Right renal cortex interstitium (tissue), 3 donors: Measurements from ENCODE around the gene NMBR. TPM values are rescaled to one million over a fixed set of nuclear protein-coding genes. Genes with fewer than 3 reads are reported as not detected.
"Not testable (repeated sequence)": the region's sequence is repeated elsewhere in the genome, so short reads cannot be mapped to it uniquely, and the experiment has no call there.

ENCODE experiments used
- DNase-seq, 3 donors: peaks; one replicate each; pipeline ENCODE4 v3.0.0-alpha.2; 2013; ENCODE audit warnings: low read depth in 3 of 3, low spot score in 2 of 3
- polyA plus RNA-seq, 3 donors: library from polyadenylated mRNA; unstranded; fragments of 120-200 nt; gene quantifications; one replicate each; pipeline ENCODE4 v1.2.1, GENCODE V29; 2013; ENCODE audit not compliant: insufficient read length in 3 of 3

Gene NMBR
- polyA plus RNA-seq = under 1 TPM; 0.26 to 0.40 (median 0.29) TPM

GRCh38 chr6:142146828-142147662, at the start of gene NMBR, which contains the start of gene VTA1:
Gene NMBR, minus strand, starts transcription at chr6:142147122. Its CDS starts 58,464 bp downstream, at chr6:142088658.
Gene VTA1, plus strand, starts transcription at chr6:142147263. Its CDS starts 25 bp downstream, at chr6:142147288.
- DNase-seq = peak; percentile 97 to 99 (median 97)

- DNase-seq = no peak
These were observed 49.1 kb upstream of the NMBR start for GRCh38 chr6:142195862-142196541.

- DNase-seq = no peak
These were observed 46.7 kb upstream of the NMBR start for GRCh38 chr6:142193621-142194020.

- no peak for DNase-seq
These were observed 45.4 kb upstream of the NMBR start for GRCh38 chr6:142192343-142192742.

- no peak for DNase-seq
These were observed 42.1 kb upstream of the NMBR start for GRCh38 chr6:142189057-142189456.

GRCh38 chr6:142188341-142188740, 41.4 kb upstream of the NMBR start:
- DNase-seq = not testable (repeated sequence)

GRCh38 chr6:142187209-142187608, 40.3 kb upstream of the NMBR start:
- no peak for DNase-seq

GRCh38 chr6:142185641-142186040, 38.7 kb upstream of the NMBR start:
- no peak for DNase-seq

GRCh38 chr6:142184307-142184706, 37.4 kb upstream of the NMBR start:
- DNase-seq = no peak

GRCh38 chr6:142183351-142183750, 36.4 kb upstream of the NMBR start:
- DNase-seq = no peak

- DNase-seq = no peak
These were observed 35.1 kb upstream of the NMBR start for GRCh38 chr6:142182004-142182403.

GRCh38 chr6:142178129-142178528, 31.2 kb upstream of the NMBR start:
- DNase-seq = no peak

- no peak for DNase-seq
These were observed 27.8 kb upstream of the NMBR start for GRCh38 chr6:142174703-142175102.

GRCh38 chr6:142173980-142174379, 27.1 kb upstream of the NMBR start:
- no peak for DNase-seq

GRCh38 chr6:142172758-142173157, 25.8 kb upstream of the NMBR start:
- DNase-seq = no peak

GRCh38 chr6:142171351-142171750, 24.4 kb upstream of the NMBR start:
- DNase-seq = no peak

GRCh38 chr6:142167486-142167885, 20.6 kb upstream of the NMBR start:
- DNase-seq = no peak

GRCh38 chr6:142167071-142167470, 20.1 kb upstream of the NMBR start:
- no peak for DNase-seq

- DNase-seq = no peak
These were observed 18.3 kb upstream of the NMBR start for GRCh38 chr6:142165227-142165626.

GRCh38 chr6:142162780-142163179, 15.9 kb upstream of the NMBR start:
- DNase-seq = no peak

GRCh38 chr6:142156758-142157068, 9.8 kb upstream of the NMBR start:
- not testable (repeated sequence) for DNase-seq
